ENCODE measurements around the gene PEX10. TPM values are rescaled to one million over a fixed set of nuclear protein-coding genes. Genes with fewer than 3 reads are reported as not detected.
"Not testable (repeated sequence)": the region's sequence is repeated elsewhere in the genome, so short reads cannot be mapped to it uniquely, and the experiment has no call there.

PEX10 gene
- 10 to 100 TPM; 19.2 to 25.7 (median 22.6) TPM for total RNA-seq

DNA sequence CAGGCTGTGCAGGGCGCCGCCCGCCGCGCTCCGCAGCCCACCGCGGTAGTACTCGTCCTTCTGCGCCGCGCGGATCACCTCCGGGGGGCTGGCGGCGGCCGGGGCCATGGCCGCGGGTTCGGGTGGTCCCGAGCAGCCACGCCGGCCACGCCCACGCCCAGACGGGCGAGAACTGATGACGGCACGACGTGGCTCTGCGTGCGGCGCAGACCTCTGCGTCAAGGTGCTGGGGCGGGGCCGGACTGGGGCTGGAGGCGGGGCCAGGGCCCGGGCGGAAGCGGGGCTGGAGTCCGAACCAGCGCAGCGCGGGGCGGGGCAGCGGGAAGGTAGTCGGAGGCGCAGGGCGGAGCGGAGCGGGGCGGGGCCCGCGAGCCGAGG is at the start of gene PEX10:
TSS of gene PEX10 (minus strand) at position 170 of the 378 bp plus-strand sequence. CDS start at position 108, 62 bp downstream.
- Histone ChIP-seq H3K27ac (peak within 1 kb of the TSS; percentile 67 to 81 (median 78)), H3K9me3 (no peaks in the 10 kb centered on the region), H3K36me3 (peaks cover 0 to 12% of the 10 kb centered on the region in 2 donors), H3K4me1 (peaks cover 22 to 24% of the 10 kb centered on the region in 2 donors), H3K27me3 (peaks cover 14 to 23% (median 20%) of the 10 kb centered on the region in 3 donors), H3K4me3 (peak within 1 kb of the TSS; percentile 64 to 97 (median 74))
- intact Hi-C loops (cut with DNase I; ENCODE audit: low total_unique reads), result loop anchor here (1.0 kb wide), 5 partner anchors 21 to 1488 kb away; partner anchors contain the start of genes C1orf174, MORN1, PANK4 and PRXL2B
- TF ChIP-seq CTCF (IDR thresholded peaks at IDR 0.05 in 4 of 5, conservative IDR thresholded peaks at IDR 0.05 in 1 of 5) (no peak), POLR2A (IDR thresholded peaks at IDR 0.05) (peak; percentile 34 to 55)
- in situ Hi-C loops (cut with MboI; ENCODE audit: low sequenced_read_pairs in 4 of 4), result loop anchor here (10.0 to 25.0 kb wide), 2 partner anchors 132 to 375 kb away; no protein-coding TSS in a partner anchor
- ATAC-seq (peak; percentile 91 to 93), DNase-seq (peak; percentile 94 to 95)

DNA sequence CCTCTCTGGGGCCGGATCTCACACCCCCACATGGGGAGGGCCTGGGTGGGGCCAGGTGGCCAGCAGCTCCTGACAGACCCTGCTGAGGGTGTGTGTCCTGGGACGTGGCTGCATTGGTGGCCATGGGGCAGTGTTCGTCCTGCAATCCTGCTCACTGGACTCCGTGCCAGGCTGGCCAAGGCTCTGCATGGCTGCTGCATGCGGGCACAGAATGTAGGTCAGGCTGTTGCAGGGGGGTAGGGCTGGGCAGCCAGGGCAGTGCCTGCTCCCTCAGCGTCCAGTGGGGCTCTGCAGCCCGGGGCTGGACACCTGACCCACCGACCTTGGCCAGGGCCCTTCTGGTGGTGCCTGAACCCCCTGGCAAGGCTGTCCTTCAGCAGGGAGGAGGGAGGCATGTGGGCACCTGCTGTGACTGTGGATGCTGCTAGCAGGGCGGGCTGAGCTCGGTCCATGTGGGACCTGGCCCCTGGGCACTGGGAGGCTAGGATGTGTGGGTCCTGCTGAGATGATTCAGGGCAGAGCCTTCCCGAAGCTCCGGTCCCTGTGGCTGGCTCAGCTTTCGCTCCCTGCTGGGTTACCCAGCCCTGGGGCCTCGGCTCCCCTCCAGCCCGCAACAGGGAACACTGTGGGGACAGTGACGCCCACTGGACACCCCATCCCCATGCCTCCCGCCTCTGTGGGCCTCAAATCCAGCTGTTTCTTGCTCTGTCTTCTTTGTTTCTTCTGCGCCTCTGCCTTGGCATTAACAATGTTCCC is 48.8 kb upstream of the PEX10 start:
- peaks cover 0 to 6% of the 10 kb centered on the region in 2 donors for H3K4me1 ChIP-seq
- in situ Hi-C loops (cut with MboI; ENCODE audit: low sequenced_read_pairs in 4 of 4) (no loop called here), intact Hi-C loops (cut with DNase I; ENCODE audit: low total_unique reads) (loop anchor here (10.0 kb wide), 1 partner anchor 84 kb away; no protein-coding TSS in a partner anchor)
- peaks cover 37 to 50% (median 39%) of the 10 kb centered on the region in 3 donors for H3K27me3 ChIP-seq
- no peak for TF ChIP-seq CTCF (IDR thresholded peaks at IDR 0.05 in 4 of 5, conservative IDR thresholded peaks at IDR 0.05 in 1 of 5)
- TF ChIP-seq POLR2A (IDR thresholded peaks at IDR 0.05), result no peak
- no peak overlapping the region for H3K27ac ChIP-seq
- DNase-seq (no peak), ATAC-seq (no peak)
- no peak overlapping the region for H3K4me3 ChIP-seq
- no peaks in the 10 kb centered on the region for H3K36me3 ChIP-seq
- no peaks in the 10 kb centered on the region for H3K9me3 ChIP-seq

DNA sequence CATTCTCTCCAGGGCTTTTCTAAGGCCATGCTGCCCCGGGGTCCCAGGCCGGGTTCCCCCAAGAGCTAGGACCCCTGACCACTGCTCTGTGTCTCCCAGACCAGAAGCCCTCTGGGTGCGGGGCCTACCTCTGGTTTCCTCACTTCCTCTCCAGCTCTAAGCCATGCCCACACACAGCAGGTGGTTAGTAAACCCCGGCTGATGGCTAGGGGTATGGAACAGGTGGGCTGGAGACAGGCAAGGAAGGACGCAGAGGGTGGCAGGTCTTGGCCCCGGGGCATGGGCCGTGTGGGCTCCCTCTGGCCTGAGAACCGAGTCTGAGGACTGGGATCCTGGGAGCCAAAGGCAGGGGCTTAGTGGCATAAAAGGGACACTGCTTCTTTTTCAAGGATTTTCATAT is 47.8 kb upstream of the PEX10 start:
- in situ Hi-C loops (cut with MboI; ENCODE audit: low sequenced_read_pairs in 4 of 4) (no loop called here), intact Hi-C loops (cut with DNase I; ENCODE audit: low total_unique reads) (loop anchor here (10.0 kb wide), 1 partner anchor 85 kb away; no protein-coding TSS in a partner anchor)
- Histone ChIP-seq H3K4me1 (peaks cover 0 to 6% of the 10 kb centered on the region in 2 donors), H3K36me3 (no peaks in the 10 kb centered on the region), H3K27ac (no peak overlapping the region), H3K4me3 (no peak overlapping the region), H3K9me3 (no peaks in the 10 kb centered on the region), H3K27me3 (peaks cover 32 to 50% (median 32%) of the 10 kb centered on the region in 3 donors)
- TF ChIP-seq CTCF (IDR thresholded peaks at IDR 0.05 in 4 of 5, conservative IDR thresholded peaks at IDR 0.05 in 1 of 5), result no peak
- TF ChIP-seq POLR2A (IDR thresholded peaks at IDR 0.05), result no peak
- ATAC-seq (peak in 1 of 2 donors; percentile 16), DNase-seq (no peak)

GRCh38 chr1:2459757-2460156 is 47.4 kb upstream of the PEX10 start:
- intact Hi-C loops (cut with DNase I; ENCODE audit: low total_unique reads) (loop anchor here (10.0 kb wide), 1 partner anchor 85 kb away; no protein-coding TSS in a partner anchor), in situ Hi-C loops (cut with MboI; ENCODE audit: low sequenced_read_pairs in 4 of 4) (no loop called here)
- Histone ChIP-seq H3K9me3 (no peaks in the 10 kb centered on the region), H3K4me1 (peaks cover 0 to 6% of the 10 kb centered on the region in 2 donors), H3K4me3 (no peak overlapping the region), H3K27ac (no peak overlapping the region), H3K27me3 (peaks cover 28 to 50% (median 31%) of the 10 kb centered on the region in 3 donors), H3K36me3 (no peaks in the 10 kb centered on the region)
- DNase-seq (peak in 1 of 2 donors; percentile 23), ATAC-seq (peak in 1 of 2 donors; percentile 36)
- TF ChIP-seq POLR2A (IDR thresholded peaks at IDR 0.05) (no peak), CTCF (IDR thresholded peaks at IDR 0.05 in 4 of 5, conservative IDR thresholded peaks at IDR 0.05 in 1 of 5) (peak in 4 of 5 experiments; percentile 13 to 40 (median 29))

DNA sequence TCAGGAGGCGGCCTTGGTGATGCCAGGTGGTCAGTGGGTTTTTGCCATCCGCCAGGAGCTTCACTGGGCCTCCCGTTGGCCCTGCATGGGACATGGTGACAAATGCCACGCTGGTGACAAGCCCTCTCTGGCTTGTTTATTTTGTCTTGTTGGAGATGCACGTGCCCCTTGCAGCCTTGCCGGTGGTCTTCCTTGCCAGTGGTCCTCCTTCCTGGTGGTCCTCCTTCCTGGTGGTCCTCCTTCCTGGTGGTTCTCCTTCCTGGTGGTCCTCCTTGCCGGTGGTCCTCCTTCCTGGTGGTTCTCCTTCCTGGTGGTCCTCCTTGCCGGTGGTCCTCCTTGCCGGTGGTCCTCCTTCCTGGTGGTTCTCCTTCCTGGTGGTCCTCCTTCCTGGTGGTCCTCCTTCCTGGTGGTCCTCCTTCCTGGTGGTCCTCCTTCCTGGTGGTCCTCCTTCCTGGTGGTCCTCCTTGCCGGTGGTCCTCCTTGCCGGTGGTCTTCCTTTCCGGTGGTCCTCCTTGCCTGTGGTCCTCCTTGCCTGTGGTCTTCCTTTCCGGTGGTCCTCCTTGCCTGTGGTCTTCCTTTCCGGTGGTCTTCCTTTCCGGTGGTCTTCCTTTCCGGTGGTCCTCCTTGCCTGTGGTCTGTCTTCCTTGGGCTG is 46.9 kb upstream of the PEX10 start:
- ATAC-seq; in situ Hi-C loops (cut with MboI; ENCODE audit: low sequenced_read_pairs in 4 of 4): not testable (repeated sequence)
- H3K27me3 ChIP-seq, result peaks cover 26 to 50% (median 29%) of the 10 kb centered on the region in 3 donors

More for the DNA sequence above, 46.9 kb upstream of the PEX10 start:
- H3K4me3 ChIP-seq; H3K36me3 ChIP-seq; H3K4me1 ChIP-seq; H3K27ac ChIP-seq; DNase-seq; H3K9me3 ChIP-seq; intact Hi-C loops (cut with DNase I; ENCODE audit: low total_unique reads): not testable (repeated sequence)

Data from gastrocnemius medialis (tissue), 4 donors.